Loucy (cell line): ENCODE data around the gene HOMER3.

ENCODE experiments used
- EZH2phosphoT487 ChIP-seq: fragments of 200-600 bp; IDR thresholded peaks from 2 replicates; pipeline ENCODE4 v1.6.1; 2018; ENCODE audit warnings: antibody characterized with exemption, mild to moderate bottlenecking, moderate library complexity, borderline replicate concordance
- TF ChIP-seq, protein P1 (sequence below): fragments of 200-600 bp; sonication (generic); conservative IDR thresholded peaks from 2 replicates; pipeline ENCODE4 v1.5.1; 2014; ENCODE audit warnings: mild to moderate bottlenecking, antibody characterized with exemption, low read length

DNA sequence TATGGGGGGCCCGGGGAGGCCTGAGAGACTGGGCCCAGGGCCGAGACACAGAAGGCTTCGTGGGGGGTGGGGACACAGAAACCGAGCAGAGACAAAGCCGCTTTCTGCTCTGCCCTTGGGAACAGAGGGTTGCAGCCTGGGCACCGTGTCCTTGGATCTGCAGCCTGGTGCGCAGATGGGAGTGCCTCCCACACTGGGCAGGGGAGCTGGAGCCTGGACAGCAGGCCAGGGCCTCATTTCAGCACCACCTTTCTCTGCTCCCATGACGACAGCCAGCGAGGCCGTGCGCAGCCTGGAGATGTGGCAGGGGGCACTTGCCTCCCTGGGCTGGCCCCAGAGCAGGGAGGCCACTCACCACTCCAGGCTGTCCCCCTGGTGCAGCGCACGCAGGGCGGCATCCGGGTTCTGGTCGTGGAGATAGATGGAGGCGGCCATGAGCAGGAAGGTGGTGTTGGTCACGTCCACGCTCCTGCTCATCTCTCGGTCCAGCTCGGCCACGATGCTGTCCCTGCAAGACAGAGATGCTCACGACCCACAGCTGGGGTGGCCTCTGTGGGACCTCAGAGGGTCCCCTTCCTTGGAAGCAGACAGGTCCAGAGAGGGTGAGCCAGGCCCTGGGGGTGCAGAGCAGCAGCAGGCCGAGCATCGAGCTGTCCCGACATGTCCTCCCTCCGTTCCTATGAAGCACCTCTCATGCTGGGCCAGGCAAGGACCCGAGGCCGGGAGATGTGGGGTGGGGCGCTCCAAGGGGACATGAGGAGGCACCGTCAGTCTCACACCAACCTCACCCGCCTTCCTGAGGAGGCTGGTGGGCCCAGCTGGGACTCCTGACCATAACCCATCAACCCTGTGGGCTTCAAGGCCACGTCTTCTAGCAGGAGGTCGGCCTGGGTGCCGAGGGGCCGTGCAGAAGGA is 34.2 kb downstream of the HOMER3 start:
- TF ChIP-seq, protein P1, sequence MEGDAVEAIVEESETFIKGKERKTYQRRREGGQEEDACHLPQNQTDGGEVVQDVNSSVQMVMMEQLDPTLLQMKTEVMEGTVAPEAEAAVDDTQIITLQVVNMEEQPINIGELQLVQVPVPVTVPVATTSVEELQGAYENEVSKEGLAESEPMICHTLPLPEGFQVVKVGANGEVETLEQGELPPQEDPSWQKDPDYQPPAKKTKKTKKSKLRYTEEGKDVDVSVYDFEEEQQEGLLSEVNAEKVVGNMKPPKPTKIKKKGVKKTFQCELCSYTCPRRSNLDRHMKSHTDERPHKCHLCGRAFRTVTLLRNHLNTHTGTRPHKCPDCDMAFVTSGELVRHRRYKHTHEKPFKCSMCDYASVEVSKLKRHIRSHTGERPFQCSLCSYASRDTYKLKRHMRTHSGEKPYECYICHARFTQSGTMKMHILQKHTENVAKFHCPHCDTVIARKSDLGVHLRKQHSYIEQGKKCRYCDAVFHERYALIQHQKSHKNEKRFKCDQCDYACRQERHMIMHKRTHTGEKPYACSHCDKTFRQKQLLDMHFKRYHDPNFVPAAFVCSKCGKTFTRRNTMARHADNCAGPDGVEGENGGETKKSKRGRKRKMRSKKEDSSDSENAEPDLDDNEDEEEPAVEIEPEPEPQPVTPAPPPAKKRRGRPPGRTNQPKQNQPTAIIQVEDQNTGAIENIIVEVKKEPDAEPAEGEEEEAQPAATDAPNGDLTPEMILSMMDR = no peak
- no peak for TF ChIP-seq EZH2phosphoT487
